ENCODE results near the gene ATXN7. TPM values are rescaled to one million over a fixed set of nuclear protein-coding genes. Genes with fewer than 3 reads are reported as not detected.

The ATXN7 gene
- total RNA-seq, 4 donors from 2014 or later = 21.4 to 88.6 (median 36.1) TPM

- intact Hi-C loops (cut with DNase I; ENCODE audit: low total_unique reads) = no loop called here
- 91 to 97% methylated on average over 2 of the region's 2 CpGs for WGBS, 2 donors
- H3K4me3 ChIP-seq (ENCODE audit: low read depth, poor library complexity, severe bottlenecking) = no peak overlapping the region
- DNase-seq (ENCODE audit: low spot score in 2 of 2) = no peak
- TF ChIP-seq POLR2A (IDR thresholded peaks at IDR 0.05) = no peak
- no peak for TF ChIP-seq CTCF (IDR thresholded peaks at IDR 0.05)
Measured at GRCh38 chr3:63946753-63947152, 83.1 kb downstream of the ATXN7 start.

GRCh38 chr3:63947594-63947993 lies 83.9 kb downstream of the ATXN7 start:
- H3K4me3 ChIP-seq (ENCODE audit: low read depth, poor library complexity, severe bottlenecking) = no peak overlapping the region
- DNase-seq (ENCODE audit: low spot score in 2 of 2) = no peak
- TF ChIP-seq CTCF (IDR thresholded peaks at IDR 0.05) (no peak), POLR2A (IDR thresholded peaks at IDR 0.05) (no peak)
- intact Hi-C loops (cut with DNase I; ENCODE audit: low total_unique reads) = no loop called here
- WGBS, 2 donors = 90 to 95% methylated on average over 2 of the region's 2 CpGs

- intact Hi-C loops (cut with DNase I; ENCODE audit: low total_unique reads) = no loop called here
- TF ChIP-seq POLR2A (IDR thresholded peaks at IDR 0.05) = no peak
- TF ChIP-seq CTCF (IDR thresholded peaks at IDR 0.05) = no peak
- H3K4me3 ChIP-seq (ENCODE audit: low read depth, poor library complexity, severe bottlenecking) = no peak overlapping the region
- DNase-seq (ENCODE audit: low spot score in 2 of 2) = no peak
- 73 to 77% methylated on average over 2 of the region's 2 CpGs for WGBS, 2 donors
Measured at GRCh38 chr3:63949005-63949404, 85.3 kb downstream of the ATXN7 start.

- 85 to 88% methylated on average over 1 of the region's 1 CpG for WGBS, 2 donors
- TF ChIP-seq POLR2A (IDR thresholded peaks at IDR 0.05) = no peak
- no peak for TF ChIP-seq CTCF (IDR thresholded peaks at IDR 0.05)
- intact Hi-C loops (cut with DNase I; ENCODE audit: low total_unique reads) = loop anchor here (10.0 kb wide), 1 partner anchor 64 kb away; no protein-coding TSS in a partner anchor
- no peak for DNase-seq (ENCODE audit: low spot score in 2 of 2)
- H3K4me3 ChIP-seq (ENCODE audit: low read depth, poor library complexity, severe bottlenecking) = no peak overlapping the region
Measured at GRCh38 chr3:63950698-63951097, 87.0 kb downstream of the ATXN7 start.

- TF ChIP-seq CTCF (IDR thresholded peaks at IDR 0.05) (no peak), POLR2A (IDR thresholded peaks at IDR 0.05) (no peak)
- no peak overlapping the region for H3K4me3 ChIP-seq (ENCODE audit: low read depth, poor library complexity, severe bottlenecking)
- 46 to 48% methylated on average over 1 of the region's 1 CpG for WGBS, 2 donors
- intact Hi-C loops (cut with DNase I; ENCODE audit: low total_unique reads) = loop anchor here (10.0 kb wide), 1 partner anchor 63 kb away; no protein-coding TSS in a partner anchor
- DNase-seq (ENCODE audit: low spot score in 2 of 2) = no peak
Measured at GRCh38 chr3:63951492-63952247, 88.0 kb downstream of the ATXN7 start.

GRCh38 chr3:63952248-63952594 lies 88.6 kb downstream of the ATXN7 start:
- 52 to 66% methylated on average over 2 of the region's 2 CpGs for WGBS, 2 donors
- H3K4me3 ChIP-seq (ENCODE audit: low read depth, poor library complexity, severe bottlenecking) = no peak overlapping the region

More at GRCh38 chr3:63952248-63952594, 88.6 kb downstream of the ATXN7 start:
- TF ChIP-seq CTCF (IDR thresholded peaks at IDR 0.05) = no peak
- TF ChIP-seq POLR2A (IDR thresholded peaks at IDR 0.05) = no peak
- intact Hi-C loops (cut with DNase I; ENCODE audit: low total_unique reads) = loop anchor here (10.0 kb wide), 1 partner anchor 63 kb away; no protein-coding TSS in a partner anchor
- DNase-seq (ENCODE audit: low spot score in 2 of 2) = no peak
